IMR-90 (cell line): ENCODE measurements around the gene FAM228B.

Experiments used
- CEBPB ChIP-seq: IDR thresholded peaks from 2 replicates; pipeline ENCODE4 v1.6.1; 2012; ENCODE audit warnings: low read depth, low read length, improper control_type of control experiment
- CTCF ChIP-seq: conservative IDR thresholded peaks from 2 replicates; pipeline ENCODE4 v1.5.1; 2012; ENCODE audit warnings: mild to moderate bottlenecking, low read depth, low read length, improper control_type of control experiment
- MXI1 ChIP-seq: IDR thresholded peaks from 2 replicates; pipeline ENCODE4 v1.6.1; 2012; ENCODE audit warnings: low read depth, mild to moderate bottlenecking, low read length, moderate library complexity, borderline replicate concordance
- POLR2A ChIP-seq: IDR thresholded peaks from 2 replicates; pipeline ENCODE4 v1.6.1; 2012; ENCODE audit warnings: mild to moderate bottlenecking, low read depth, low read length
- RAD21 ChIP-seq: IDR thresholded peaks from 2 replicates; pipeline ENCODE4 v1.6.1; 2012; ENCODE audit warnings: low read length, improper control_type of control experiment
- RCOR1 ChIP-seq: IDR thresholded peaks from 2 replicates; pipeline ENCODE4 v1.6.1; 2012; ENCODE audit warnings: mild to moderate bottlenecking, low read length, improper control_type of control experiment; ENCODE audit not compliant: insufficient replicate concordance

DNA sequence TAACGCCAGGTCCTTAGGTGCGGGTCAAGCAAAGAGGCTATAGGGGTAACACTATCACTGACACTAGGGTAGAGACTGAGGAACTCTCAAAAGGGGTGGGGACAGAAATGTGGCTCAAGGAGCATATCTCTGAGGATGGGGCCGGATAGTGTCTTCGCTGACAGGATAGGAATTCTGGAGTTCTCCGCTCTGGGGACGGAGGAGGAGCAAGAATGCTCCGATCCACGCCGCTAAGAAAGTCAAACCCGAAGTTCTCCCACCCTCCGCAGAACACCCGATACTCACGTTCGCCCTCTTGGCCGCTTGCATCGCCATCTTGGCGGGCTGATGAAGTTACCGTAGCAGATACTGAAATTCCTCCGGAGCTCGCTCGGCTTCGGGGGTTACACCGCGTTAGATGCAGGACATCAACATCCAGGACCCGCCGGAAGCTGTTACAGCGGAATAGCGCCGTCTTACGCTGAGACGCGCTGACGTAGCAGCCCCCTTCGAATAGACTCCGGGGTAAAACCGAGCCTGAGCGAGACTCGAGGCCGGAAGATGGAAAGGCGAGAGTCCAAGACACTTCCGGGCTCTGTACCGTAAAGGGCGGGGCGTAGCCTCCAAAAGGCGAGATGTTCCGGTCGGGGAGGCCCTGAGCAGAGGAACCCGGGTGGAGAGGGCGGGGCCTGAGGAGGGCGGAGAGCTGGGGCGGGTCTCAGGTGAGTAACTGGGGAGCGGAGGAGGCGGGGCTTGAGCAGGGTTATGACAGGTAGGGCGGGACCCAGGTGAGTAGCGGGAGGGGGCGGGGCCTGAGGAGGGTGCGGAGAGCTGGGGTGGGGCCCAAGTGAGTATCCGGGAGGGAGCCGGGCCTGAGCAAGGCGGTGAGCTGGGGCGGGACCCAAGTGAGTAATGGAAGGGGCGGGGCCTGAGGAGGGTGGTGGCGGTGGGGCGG is 47.1 kb upstream of the FAM228B start, which contains the start of gene SF3B6:
- no peak for TF ChIP-seq CTCF
- TF ChIP-seq MXI1: no peak
- TF ChIP-seq RCOR1: no peak
- TF ChIP-seq RAD21: no peak
- TF ChIP-seq POLR2A: peak; percentile 59; the same call in 1 of the 2 replicates
- TF ChIP-seq CEBPB: 0 out of 2 replicates have a peak, but pooled peaks have one; percentile 5
